Measurements from ENCODE around the gene CNRIP1. TPM values are rescaled to one million over a fixed set of nuclear protein-coding genes. Genes with fewer than 3 reads are reported as not detected.

Gene CNRIP1
- total RNA-seq, 4 donors from 2014 or later, result 30.2 to 58.1 (median 40.6) TPM

DNA sequence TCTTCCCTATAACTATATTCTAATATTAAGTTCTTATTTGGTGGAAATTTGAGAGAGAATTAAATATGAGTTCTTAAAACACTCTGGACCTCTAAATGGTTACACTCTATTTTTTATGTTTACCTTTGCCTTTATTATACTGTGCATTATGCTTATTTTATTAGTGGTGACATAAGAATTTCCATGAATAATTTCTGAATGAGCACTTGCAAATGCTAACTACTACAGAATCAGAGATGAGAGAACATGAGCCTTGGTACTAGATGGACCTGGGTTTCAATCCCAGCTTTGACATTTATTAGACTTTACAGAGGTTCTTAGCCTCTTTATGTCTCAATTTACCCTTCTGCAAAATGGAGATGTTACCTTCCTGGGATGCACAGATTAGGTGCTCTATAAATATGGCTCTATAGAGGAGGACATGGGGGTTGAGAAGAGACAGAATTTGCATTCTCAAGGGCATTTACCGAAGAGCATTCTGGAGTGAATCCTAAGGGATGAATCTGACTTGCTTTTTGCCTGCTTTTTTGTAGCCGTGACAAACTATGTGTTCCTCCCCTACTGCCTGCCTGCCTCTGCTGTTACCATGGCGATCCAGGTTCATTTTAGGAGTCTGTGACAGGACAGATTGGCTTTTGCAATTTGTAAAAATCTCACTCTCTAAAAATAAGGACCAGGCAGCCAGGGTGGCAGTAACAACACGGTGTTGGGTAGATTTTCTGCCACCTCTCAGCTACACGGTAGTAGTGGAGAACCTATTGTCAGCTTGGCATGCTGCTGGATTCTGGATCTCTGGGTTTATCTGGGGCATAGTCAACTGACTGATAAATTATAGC is 20.7 kb upstream of the CNRIP1 start:
- intact Hi-C loops (cut with DNase I; ENCODE audit: low total_unique reads), result no loop called here
- H3K4me1 ChIP-seq, result no peaks in the 10 kb centered on the region
- H3K4me3 ChIP-seq, result no peak overlapping the region
- DNase-seq, result no peak
- no peak overlapping the region for H3K27ac ChIP-seq
- H3K27me3 ChIP-seq, result no peaks in the 10 kb centered on the region
- no peak for TF ChIP-seq POLR2A (IDR thresholded peaks at IDR 0.05)
- TF ChIP-seq, protein P1, sequence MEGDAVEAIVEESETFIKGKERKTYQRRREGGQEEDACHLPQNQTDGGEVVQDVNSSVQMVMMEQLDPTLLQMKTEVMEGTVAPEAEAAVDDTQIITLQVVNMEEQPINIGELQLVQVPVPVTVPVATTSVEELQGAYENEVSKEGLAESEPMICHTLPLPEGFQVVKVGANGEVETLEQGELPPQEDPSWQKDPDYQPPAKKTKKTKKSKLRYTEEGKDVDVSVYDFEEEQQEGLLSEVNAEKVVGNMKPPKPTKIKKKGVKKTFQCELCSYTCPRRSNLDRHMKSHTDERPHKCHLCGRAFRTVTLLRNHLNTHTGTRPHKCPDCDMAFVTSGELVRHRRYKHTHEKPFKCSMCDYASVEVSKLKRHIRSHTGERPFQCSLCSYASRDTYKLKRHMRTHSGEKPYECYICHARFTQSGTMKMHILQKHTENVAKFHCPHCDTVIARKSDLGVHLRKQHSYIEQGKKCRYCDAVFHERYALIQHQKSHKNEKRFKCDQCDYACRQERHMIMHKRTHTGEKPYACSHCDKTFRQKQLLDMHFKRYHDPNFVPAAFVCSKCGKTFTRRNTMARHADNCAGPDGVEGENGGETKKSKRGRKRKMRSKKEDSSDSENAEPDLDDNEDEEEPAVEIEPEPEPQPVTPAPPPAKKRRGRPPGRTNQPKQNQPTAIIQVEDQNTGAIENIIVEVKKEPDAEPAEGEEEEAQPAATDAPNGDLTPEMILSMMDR (IDR thresholded peaks at IDR 0.05), result no peak
- no peaks in the 10 kb centered on the region for H3K9me3 ChIP-seq
- no peaks in the 10 kb centered on the region for H3K36me3 ChIP-seq

DNA sequence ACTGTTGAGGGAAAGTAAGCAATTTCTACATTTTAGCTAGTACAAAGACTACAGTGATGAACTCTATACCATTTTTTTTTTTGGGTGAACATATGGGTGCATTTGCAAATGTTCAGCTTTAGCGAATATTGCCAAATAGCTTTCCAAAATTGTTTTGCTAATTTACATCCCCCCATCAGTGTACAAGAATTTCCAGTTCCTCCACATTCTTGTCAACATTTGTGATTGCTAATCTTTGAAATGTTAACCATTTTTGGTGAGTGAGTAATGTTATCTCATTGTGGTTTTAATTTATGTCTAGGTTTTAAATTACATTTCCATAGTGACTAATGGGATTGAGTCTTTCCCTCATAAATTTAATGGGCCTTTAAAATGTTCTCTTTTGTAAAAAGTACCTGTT is 16.4 kb upstream of the CNRIP1 start:
- intact Hi-C loops (cut with DNase I; ENCODE audit: low total_unique reads), result no loop called here
- TF ChIP-seq, protein P1 (IDR thresholded peaks at IDR 0.05), result no peak
- TF ChIP-seq POLR2A (IDR thresholded peaks at IDR 0.05), result no peak

DNA sequence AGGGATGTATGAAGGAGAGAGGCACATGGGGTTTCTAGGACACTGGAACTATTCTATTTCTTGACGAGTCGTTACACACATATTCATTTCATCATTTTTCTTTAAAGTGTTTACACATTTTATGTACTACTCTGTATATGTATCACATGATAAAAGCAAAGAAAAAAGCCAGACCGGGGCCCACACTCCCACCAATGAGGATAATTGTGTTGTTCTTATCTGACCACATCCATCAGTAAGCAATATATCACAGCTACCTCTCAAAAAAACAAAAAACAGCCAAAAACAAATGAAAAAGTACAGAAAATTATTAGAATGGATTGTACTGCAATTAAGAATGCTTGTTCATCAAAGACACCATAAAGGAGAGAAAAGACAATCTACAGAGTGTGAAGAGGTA is 14.2 kb upstream of the CNRIP1 start:
- no peaks in the 10 kb centered on the region for H3K9me3 ChIP-seq

More for the DNA sequence above, 16.4 kb upstream of the CNRIP1 start:
- no peaks in the 10 kb centered on the region for H3K36me3 ChIP-seq
- H3K4me1 ChIP-seq, result no peaks in the 10 kb centered on the region
- H3K27me3 ChIP-seq, result no peaks in the 10 kb centered on the region
- H3K4me3 ChIP-seq, result no peak overlapping the region
- no peak overlapping the region for H3K27ac ChIP-seq
- no peak for DNase-seq
- no peaks in the 10 kb centered on the region for H3K9me3 ChIP-seq

DNA sequence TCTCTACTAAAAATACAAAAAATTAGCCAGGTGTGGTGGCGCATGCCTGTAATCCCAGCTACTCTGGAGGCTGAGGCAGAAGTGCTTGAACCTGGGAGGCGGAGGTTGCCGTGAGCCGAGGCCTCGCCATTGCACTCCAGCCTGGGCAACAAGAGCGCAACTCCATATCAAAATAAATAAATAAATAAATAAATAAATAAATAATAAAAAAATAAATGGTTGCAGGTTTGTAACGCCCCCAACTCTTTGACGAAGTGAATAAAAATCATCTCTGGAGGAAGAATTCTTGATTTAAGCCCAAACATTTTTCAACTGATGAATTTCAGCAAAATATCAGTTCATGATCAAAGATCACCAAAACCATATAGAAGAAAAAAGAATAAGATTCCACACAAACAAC is 13.3 kb upstream of the CNRIP1 start:
- Histone ChIP-seq H3K27ac (no peak overlapping the region), H3K4me1 (no peaks in the 10 kb centered on the region), H3K36me3 (no peaks in the 10 kb centered on the region), H3K27me3 (peaks cover 0 to 11% of the 10 kb centered on the region in 2 donors), H3K4me3 (no peak overlapping the region), H3K9me3 (no peaks in the 10 kb centered on the region)
- intact Hi-C loops (cut with DNase I; ENCODE audit: low total_unique reads), result no loop called here
- TF ChIP-seq, protein P1 (IDR thresholded peaks at IDR 0.05), result no peak
- no peak for TF ChIP-seq POLR2A (IDR thresholded peaks at IDR 0.05)
- no peak for DNase-seq

More for the DNA sequence above, 14.2 kb upstream of the CNRIP1 start:
- peaks cover 0 to 8% of the 10 kb centered on the region in 2 donors for H3K27me3 ChIP-seq
- intact Hi-C loops (cut with DNase I; ENCODE audit: low total_unique reads), result no loop called here
- H3K36me3 ChIP-seq, result no peaks in the 10 kb centered on the region
- TF ChIP-seq POLR2A (IDR thresholded peaks at IDR 0.05), result no peak
- TF ChIP-seq, protein P1 (IDR thresholded peaks at IDR 0.05), result no peak
- no peak for DNase-seq
- H3K27ac ChIP-seq, result no peak overlapping the region
- no peak overlapping the region for H3K4me3 ChIP-seq
- no peaks in the 10 kb centered on the region for H3K4me1 ChIP-seq

DNA sequence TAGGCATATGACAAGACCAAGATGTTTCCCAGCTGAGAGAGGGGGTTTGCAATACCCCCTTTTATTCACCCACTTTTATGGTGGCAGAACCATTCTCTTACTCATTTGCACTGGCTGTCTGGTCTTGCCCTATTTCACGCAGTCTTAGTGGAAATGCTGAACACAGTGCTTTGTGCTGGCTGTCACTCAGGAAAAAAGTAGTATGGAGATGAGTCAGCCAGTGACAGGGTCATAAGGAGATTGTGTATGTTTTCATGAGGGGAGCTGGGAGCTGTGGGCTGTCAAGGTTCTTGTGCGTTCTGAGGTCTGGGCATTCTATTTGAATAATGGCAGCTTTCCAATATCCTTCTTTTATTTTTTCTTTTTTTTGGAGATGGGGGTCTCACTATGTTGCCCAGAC is 10.9 kb upstream of the CNRIP1 start:
- Histone ChIP-seq H3K27me3 (peaks cover 0 to 14% of the 10 kb centered on the region in 2 donors), H3K27ac (no peak overlapping the region), H3K9me3 (no peaks in the 10 kb centered on the region), H3K4me1 (no peaks in the 10 kb centered on the region), H3K36me3 (no peaks in the 10 kb centered on the region), H3K4me3 (no peak overlapping the region)
- intact Hi-C loops (cut with DNase I; ENCODE audit: low total_unique reads), result no loop called here
- no peak for DNase-seq
- TF ChIP-seq POLR2A (IDR thresholded peaks at IDR 0.05), result no peak
- TF ChIP-seq, protein P1 (IDR thresholded peaks at IDR 0.05), result no peak
